Kidney (tissue), 14 donors: ENCODE measurements around the gene TEX53. TPM values are rescaled to one million over a fixed set of nuclear protein-coding genes. Genes with fewer than 3 reads are reported as not detected.

Experiments
- DNase-seq, 5 donors: peaks; one replicate each; pipeline ENCODE4 v3.0.0-alpha.2; 2013 to 2020
- FAIRE-seq: peaks from 2 replicates; lab custom pipeline; 2012; peaks lifted over from hg19 to GRCh38; lab: Jason Lieb, UNC
- H3K27ac ChIP-seq, 2 donors: one replicate each; pipeline ENCODE4 v1.7.0; 2013; ENCODE audit warnings: low read depth in 2 of 2, low read length in 2 of 2, inconsistent platforms in 1 of 2
- H3K27me3 ChIP-seq: one replicate; pipeline ENCODE4 v1.7.1; 2013; ENCODE audit warnings: low read length, inconsistent platforms; ENCODE audit not compliant: control insufficient read depth, insufficient read depth
- H3K36me3 ChIP-seq, 3 donors: one replicate each; pipeline versions ENCODE4 v1.7.0 to v1.7.1; 2013; ENCODE audit warnings: low read length in 3 of 3, control low read depth in 1 of 3, inconsistent platforms in 1 of 3; ENCODE audit not compliant: insufficient read depth in 3 of 3, control insufficient read depth in 2 of 3
- H3K4me1 ChIP-seq, 3 donors: one replicate each; pipeline versions ENCODE4 v1.7.0 to v1.7.1; 2013; ENCODE audit warnings: low read length in 3 of 3, inconsistent platforms in 1 of 3, low read depth in 1 of 3; ENCODE audit not compliant: control insufficient read depth in 2 of 3, insufficient read depth in 2 of 3
- H3K4me3 ChIP-seq, 3 donors: one replicate each; pipeline versions ENCODE4 v1.7.0 to v1.8.1; 2013; ENCODE audit warnings: low read length in 3 of 3, control low read depth in 1 of 3, inconsistent platforms in 1 of 3
- H3K9ac ChIP-seq, 3 donors: one replicate each; pipeline versions ENCODE4 v1.7.0 to v1.7.1; 2013; ENCODE audit warnings: low read length in 3 of 3, control low read depth in 1 of 3, inconsistent platforms in 1 of 3
- H3K9me3 ChIP-seq, 3 donors: one replicate each; pipeline versions ENCODE4 v1.7.0 to v1.7.1; 2013; ENCODE audit warnings: low read length in 3 of 3, control low read depth in 1 of 3, inconsistent platforms in 1 of 3; ENCODE audit not compliant: control insufficient read depth in 2 of 3, insufficient read depth in 1 of 3
- CTCF ChIP-seq: IDR thresholded peaks from 3 replicates; pipeline ENCODE4 v1.5.1; 2012; ENCODE audit warnings: mild to moderate bottlenecking, moderate library complexity, borderline replicate concordance; ENCODE audit not compliant: insufficient read depth; ENCODE audit errors: extremely low read depth
- intact Hi-C: fragments of 100-400 bp; cut with DNase I; formaldehyde crosslinking; loops from one replicate; pipeline ENCODE4 v1.11.1; 2022
- polyA plus RNA-seq: library from polyadenylated mRNA; stranded (reverse); fragments of 350-450 nt; fragmentation: Illumina TruSeq; extraction: RNeasy Lipid Tissue Mini Kit (QIAGEN cat#74804); gene quantifications from one replicate; pipeline ENCODE4 v1.2.3, GENCODE V29; 2014; ENCODE audit warnings: low read depth, low replicate concordance; ENCODE audit not compliant: insufficient read depth
- total RNA-seq: library from RNA; stranded (reverse); fragmentation: NEBNext Ultra II Directional; extraction: Animal tissue kit (Norgen Biotek cat#: 25700); gene quantifications from one replicate; pipeline ENCODE4 v1.2.1, GENCODE V29; 2021
- donor health status: control.
- donor health status: control.
- donor health status: control.
- donor health status: control.
- donor health status: control.
- donor health status: DM: yes; HTN: yes; CAD: no.
- donor health status: Normal renal cell carcinoma (clear cell type).

The TEX53 gene
- total and polyA plus RNA-seq, 2 donors from 2014 or later, result not detected

- Histone ChIP-seq H3K27me3 (no peaks in the 10 kb centered on the region), H3K9me3 (no peaks in the 10 kb centered on the region), H3K36me3 (no peaks in the 10 kb centered on the region), H3K4me3 (no peak overlapping the region), H3K9ac (no peak overlapping the region), H3K27ac (no peak overlapping the region), H3K4me1 (no peaks in the 10 kb centered on the region)
- TF ChIP-seq CTCF, result no peak
- DNase-seq (no peak), FAIRE-seq (no peak)
- intact Hi-C loops, result no loop called here
Measured at GRCh38 chr9:114691956-114692295, 34.3 kb upstream of the TEX53 start.

GRCh38 chr9:114691046-114691955, 33.7 kb upstream of the TEX53 start:
- H3K4me3 ChIP-seq, result no peak overlapping the region
- FAIRE-seq (no peak), DNase-seq (no peak)
- no peak for TF ChIP-seq CTCF
- H3K4me1 ChIP-seq, result no peaks in the 10 kb centered on the region
- intact Hi-C loops, result no loop called here
- no peaks in the 10 kb centered on the region for H3K27me3 ChIP-seq
- no peaks in the 10 kb centered on the region for H3K9me3 ChIP-seq
- H3K27ac ChIP-seq, result no peak overlapping the region
- H3K36me3 ChIP-seq, result no peaks in the 10 kb centered on the region
- no peak overlapping the region for H3K9ac ChIP-seq

GRCh38 chr9:114690308-114690707, 32.7 kb upstream of the TEX53 start:
- Histone ChIP-seq H3K9ac (no peak overlapping the region), H3K9me3 (no peaks in the 10 kb centered on the region), H3K36me3 (no peaks in the 10 kb centered on the region), H3K4me1 (no peaks in the 10 kb centered on the region), H3K27ac (no peak overlapping the region), H3K4me3 (no peak overlapping the region), H3K27me3 (no peaks in the 10 kb centered on the region)
- intact Hi-C loops, result no loop called here
- DNase-seq (no peak), FAIRE-seq (no peak)
- no peak for TF ChIP-seq CTCF
